Cardiac septum (tissue), 1 donor: ENCODE data around the gene LYZL2. TPM values are rescaled to one million over a fixed set of nuclear protein-coding genes. Genes with fewer than 3 reads are reported as not detected.
"Not testable (repeated sequence)": the region's sequence is repeated elsewhere in the genome, so short reads cannot be mapped to it uniquely, and the experiment has no call there.

Experiments used
- DNase-seq: peaks from one replicate; pipeline ENCODE4 v3.0.0-alpha.2; 2020; ENCODE audit warnings: low spot score
- intact Hi-C: fragments of 100-400 bp; cut with DNase I; formaldehyde crosslinking; loops from one replicate; pipeline ENCODE4 v1.14.0; 2022
- total RNA-seq: library from RNA; stranded (reverse); fragmentation: NEBNext Ultra II Directional; extraction: Animal tissue kit (Norgen Biotek cat#: 25700); gene quantifications from one replicate; pipeline ENCODE4 v1.2.1, GENCODE V29; 2021
- donor health status: DM: no; HTN: no; CAD: no.

The LYZL2 gene
- total RNA-seq, 1 donor from 2014 or later = not detected

DNA sequence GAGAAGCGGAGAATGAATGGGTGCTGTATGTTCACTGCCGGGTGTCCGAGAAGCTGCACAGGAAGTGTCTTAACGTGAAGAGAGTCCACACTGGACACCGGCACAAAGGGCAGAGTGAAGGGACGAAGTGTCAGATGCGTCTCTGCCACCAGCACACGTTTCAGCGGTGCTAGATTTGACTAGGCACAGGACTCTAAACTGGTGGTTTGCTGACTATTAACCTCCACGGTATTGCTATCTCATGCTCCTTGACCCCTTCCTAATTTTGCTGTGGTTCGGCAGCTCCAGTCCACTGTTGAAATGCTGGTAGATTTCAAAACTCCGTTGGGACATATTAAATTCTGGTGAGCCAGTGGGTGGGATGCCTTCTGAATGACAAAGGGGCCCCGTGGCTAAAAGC is 13.3 kb upstream of the LYZL2 start:
- DNase-seq = not testable (repeated sequence)

DNA sequence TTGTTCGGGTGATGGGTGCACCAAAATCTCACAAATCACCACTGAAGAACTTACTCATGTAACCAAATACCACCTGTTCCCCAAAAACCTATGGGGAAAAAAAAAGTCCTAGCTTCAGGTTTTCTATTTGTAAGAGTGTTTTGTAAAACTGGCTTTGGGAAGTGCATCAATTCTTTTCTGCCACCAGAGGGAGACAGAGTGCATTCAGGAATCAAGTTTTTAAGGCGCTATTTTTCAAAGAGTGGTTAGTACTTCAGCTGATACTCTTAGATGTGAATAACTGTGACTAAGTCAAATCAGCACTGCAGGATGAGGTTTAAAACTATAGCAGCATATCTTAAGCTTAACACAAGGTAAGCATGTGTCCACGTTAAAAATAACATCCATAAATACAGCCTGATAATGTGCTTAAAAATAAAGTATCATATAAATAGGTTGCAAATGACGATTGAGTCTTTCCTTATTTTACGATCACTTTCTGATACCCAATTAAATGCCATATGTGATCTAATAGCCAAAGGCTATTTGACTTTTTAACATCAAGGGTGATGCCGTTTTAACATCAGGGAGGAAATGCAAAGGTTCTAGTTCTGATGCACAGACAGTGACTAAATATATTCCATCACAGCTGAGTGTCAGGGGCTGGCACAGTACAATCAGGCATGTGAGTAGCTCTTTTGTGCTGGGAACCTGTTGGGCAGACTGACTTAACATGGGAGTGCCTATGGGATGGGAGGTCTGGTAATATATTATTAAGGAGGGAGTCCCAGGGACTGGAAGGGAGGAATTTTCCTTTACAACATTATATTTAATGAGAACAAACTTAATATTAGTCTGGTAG is 10.6 kb upstream of the LYZL2 start:
- no peak for DNase-seq

More for the DNA sequence above, 13.3 kb upstream of the LYZL2 start:
- intact Hi-C loops = not testable (repeated sequence)

DNA sequence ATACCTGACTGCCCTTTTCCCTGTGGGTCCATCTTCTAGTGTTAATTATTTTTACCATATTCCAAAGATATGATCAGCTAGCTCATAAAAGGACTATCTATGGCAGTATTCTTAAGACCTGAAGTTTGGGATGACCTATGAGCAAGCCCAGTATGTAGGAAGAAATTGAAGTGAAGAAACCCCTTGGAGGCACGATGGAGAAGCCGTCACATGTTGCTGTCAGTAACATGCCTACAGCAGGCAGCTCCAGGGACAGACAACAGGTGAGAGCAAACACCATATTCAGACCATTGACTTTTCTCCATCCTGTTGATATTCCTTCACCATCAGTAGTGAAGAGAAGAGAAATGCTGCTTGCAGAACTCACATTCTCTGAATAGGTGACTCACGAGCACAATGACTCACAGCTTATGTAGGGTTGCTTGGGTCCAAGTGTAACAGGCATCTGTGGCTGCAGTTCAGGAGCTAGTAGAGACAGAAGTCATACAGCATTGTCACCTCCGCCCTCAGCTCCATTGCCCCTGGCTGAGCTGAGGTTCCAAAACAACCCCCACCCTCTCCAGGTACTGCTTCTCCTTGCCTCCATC is 8.4 kb upstream of the LYZL2 start:
- intact Hi-C loops = no loop called here
- DNase-seq = no peak

More for the DNA sequence above, 10.6 kb upstream of the LYZL2 start:
- intact Hi-C loops = no loop called here

DNA sequence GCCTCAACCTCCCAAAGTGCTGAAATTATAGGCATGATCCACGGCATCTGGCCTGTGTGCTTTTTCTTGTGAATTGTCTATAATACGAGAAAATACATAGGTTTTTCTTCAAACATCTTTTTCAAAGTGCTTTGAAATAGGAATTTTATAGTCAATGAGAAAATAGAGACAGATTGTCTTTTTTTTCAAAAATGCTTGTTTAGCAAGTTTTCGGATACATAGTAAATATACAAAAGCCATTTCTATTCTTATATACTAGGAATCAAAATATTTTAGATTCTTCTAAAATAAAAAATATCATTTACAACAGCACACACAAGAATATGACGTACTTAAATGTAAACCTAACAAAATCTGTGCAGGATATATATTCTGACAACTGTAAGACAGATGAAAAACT is 1.6 kb upstream of the LYZL2 start:
- intact Hi-C loops = no loop called here
- DNase-seq = no peak

DNA sequence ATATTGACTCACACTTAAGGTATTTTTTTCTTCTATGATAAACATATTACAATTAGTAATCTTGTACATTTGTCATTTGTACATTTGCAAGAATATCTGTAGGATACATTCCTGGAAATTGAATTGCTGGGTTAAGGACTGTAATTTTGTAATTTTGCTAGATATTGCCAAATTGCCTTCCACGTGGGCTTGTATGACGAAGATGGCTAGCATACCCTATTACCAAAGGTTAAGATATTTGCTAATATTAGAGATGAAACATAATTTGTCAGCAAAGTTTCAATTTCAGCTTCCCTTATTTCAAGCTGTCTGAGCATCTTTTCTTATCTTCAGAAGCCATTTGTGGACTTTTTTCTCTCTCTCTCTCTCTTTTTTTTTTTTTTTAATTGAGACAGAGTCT is 1.0 kb upstream of the LYZL2 start:
- no peak for DNase-seq
- intact Hi-C loops = no loop called here

DNA sequence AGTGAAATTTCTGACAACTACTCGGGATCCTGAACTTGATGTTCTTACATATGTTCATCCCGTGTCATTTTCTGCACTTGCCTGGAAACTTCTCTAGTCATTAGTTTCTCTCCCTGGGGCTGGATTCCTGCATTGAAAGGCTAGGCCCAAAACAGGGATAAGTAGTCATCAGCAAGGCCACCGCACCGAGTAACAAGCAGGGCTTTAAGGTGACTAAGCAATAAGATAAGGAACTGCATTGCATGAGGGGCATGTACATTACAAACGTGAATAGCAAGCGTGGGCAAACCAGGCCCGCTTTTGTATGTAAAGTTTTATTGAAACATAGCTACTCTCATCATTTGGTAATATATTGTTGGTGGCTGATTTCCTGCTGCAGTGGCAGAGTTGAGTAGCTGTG is 977 bp downstream of the LYZL2 start:
- DNase-seq, intact Hi-C loops: not testable (repeated sequence)

DNA sequence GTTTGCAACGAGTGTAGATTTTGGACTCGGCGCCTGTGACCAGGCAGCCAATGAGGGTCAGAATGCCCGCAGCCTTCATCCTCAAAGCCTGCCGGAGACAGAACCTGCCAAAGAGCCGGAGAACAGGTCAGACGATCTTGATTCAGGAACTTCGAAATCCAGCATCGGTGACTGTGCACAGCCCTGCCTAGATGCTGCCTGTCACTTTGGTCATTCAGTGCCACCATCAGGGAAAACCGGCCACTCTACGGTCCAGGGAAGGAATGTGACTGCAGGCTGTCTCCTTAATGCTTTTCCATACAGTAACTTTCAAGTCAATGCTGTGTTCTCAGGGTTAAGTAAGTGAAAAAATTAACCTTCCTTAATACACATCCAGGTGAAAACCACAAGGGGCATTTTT is 2.7 kb downstream of the LYZL2 start:
- DNase-seq, intact Hi-C loops: not testable (repeated sequence)

DNA sequence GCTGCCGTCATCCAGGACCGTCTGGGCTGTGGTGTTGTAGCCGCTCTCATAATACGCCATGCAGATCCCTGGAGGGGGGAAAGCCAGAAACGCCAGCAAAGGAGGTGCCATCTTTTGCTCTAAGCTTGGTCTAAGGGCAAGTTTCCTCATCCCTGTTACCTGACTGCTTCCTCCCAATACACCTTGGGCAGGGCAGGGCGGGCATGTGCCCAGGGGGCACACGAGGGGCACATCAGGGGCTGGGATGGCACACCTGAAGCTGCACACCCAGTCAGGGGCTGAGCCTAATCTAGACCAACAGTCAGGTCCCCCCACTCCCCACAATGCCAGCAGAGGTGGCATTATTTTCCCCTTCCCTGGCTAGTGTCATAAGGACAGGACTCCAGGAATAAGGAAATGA is 3.4 kb downstream of the LYZL2 start:
- intact Hi-C loops, DNase-seq: not testable (repeated sequence)

DNA sequence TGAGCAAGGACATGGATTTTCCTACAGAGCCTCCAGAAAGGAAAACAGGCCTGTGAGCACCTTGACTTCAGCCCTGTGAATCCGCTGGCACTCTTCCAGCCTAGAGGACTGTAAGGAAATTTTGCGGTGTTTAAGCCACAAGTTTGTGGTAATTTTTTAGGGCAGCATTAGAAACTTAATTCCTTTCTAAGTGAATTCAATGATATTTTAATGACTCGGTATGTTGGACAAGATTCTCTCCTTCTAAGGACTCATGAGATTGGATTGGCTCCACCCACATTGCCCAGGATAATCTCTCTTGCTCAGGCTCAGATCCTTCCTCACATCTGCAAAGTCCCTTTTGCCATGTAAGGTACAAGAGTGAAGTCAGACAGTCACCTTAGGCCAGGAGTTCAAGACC is 4.5 kb downstream of the LYZL2 start:
- intact Hi-C loops = no loop called here
- DNase-seq = no peak

DNA sequence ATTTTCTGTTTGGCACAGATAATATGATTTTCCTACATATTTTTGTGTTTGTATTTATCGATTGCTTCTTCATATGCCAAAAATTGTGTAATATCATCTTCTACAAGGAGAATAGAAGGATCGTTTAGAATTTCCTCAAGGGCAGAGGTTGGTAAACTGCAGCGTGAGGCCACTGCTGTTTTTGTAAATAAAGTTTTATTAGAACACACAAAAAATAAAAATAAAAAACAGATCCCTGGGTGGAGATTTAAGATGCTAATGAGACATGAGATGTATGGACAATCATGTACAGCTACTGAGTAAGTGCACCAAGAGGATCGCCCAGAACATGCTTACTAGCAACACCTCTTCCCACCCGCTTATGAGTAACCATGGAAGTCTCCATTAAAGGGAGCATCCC is 9.6 kb downstream of the LYZL2 start:
- no peak for DNase-seq
- intact Hi-C loops = no loop called here

DNA sequence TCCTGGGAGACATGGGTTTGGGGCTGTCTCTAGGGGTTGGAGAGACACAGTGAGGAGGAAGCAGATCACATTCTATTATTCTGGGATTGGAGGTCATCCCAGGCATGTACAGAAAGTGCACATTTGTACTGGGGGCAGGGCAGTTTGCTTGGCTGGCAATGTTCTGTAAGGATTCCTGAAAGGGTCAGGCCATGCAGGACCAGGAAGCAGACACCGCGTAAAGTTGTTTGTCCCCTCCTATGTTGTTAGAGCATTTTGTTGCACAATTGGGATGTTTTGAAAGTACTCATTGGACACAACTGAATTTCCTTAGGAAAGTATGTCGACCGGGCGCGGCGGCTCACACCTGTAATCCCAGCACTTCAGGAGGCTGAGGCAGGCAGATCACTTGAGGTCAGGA is 12.5 kb downstream of the LYZL2 start:
- no peak for DNase-seq
- intact Hi-C loops = no loop called here

DNA sequence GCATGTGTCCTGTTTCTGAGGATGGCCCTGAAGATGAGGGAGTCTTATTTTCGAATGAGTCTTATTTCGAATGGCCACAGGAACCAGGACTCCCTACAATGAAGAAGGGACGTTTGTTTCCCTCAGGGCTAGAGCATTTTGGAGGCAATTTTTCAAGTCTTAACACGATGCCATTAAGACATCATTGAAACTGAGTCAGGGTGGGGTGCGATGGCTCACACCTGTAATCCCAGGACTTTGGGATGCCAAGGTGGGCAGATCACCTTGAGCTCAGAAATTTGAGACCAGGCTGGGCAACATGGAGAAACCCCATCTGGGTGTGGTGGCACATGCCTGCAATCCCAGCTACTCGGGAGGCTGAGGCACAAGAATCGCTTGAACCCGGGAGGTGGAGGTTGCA is 18.5 kb downstream of the LYZL2 start:
- intact Hi-C loops, DNase-seq: not testable (repeated sequence)

DNA sequence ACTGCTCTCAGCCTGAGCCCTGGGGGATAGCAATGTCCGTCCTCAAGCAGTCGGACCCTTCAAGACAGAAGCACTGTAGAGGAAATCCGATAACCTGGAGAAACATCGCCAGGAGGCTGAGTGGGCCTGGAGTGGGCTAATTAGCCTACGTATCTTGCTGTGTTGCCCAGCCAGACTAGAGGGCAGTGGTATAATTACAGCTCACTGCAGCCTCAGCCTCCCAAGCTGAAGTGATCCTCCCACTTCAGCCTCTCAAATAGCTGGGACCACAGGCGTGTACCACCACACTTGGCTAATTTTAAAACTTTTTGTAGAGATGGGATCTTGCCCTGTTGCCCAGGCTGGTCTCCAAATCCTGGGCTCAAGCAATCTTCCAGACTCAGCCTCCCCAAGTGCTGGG is 21.7 kb downstream of the LYZL2 start:
- DNase-seq = no peak
- intact Hi-C loops = no loop called here

DNA sequence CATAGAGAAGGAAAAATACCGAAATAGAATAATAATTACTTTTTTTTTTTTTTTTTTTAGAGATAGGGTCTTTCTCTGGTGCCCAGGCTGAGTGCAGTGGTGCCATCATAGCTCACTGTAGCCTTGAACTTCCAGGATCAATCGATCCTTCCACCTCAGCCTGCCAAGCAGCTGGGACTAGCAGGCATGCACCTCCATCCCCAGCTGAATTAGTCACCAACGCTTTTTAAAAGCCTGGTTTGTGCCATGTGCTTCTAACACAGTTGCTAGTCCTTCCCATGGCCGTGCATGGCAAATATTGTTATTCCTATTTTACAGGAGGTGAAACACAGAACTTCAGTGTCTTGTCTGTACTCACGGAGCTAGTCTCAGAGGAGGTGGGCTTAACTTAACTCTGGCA is 23.2 kb downstream of the LYZL2 start:
- no peak for DNase-seq
- intact Hi-C loops = no loop called here

DNA sequence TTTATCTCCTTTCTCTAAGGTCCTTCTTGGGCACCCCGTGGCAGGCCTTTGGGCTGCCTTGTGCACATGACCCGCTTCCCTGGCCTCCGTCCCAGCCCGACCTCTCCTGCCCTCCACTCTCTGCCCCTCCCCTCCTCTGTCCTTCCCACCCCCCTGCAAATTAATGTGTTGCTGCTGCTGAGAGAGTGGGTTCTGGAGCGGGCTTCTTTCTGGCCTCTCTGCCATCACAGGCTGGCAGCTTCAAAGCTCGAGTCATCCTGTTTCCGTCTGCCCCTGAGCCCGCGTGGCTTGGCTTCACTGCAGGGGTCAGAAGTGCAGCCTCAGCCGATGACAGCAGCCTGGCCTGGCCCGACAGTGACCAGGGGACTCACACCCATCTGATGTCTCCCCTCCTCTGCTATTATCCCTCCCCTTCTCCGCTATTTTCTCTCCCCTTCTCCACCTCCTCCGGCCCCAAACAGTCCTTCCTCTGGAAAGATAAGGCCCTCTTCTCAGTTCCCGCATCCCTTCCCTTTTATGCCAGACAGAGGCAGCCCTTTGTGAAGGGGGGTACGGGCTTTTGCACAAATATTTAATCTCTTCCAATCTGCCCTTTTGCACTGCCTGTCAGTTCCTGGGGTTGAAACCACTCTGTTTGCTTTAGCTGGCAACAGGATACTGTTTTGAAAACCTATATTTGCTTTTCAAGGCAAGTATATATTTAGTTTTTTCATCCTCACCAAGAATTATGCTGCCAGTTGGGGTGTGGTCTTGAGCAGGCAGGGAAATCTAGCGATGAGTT is 24.0 kb downstream of the LYZL2 start:
- intact Hi-C loops, DNase-seq: not testable (repeated sequence)

DNA sequence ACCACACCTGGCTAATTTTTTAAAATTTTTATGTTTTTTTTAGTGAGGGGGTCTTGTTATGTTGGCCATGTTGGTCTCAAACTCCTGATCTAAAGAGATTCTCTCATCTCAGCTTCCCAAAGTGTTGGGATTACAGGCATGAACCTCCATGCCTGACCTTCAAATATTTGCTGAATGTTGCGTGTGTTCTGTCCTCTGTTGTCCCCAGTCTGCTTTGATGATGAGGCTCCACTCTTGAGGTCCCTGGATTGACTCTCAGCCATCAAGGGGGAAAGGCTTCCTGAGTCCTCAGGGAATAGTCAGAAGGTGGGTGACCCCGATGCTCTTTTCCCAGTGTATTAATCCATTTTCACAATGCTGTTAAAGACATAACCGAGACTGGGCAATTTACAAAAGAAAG is 26.0 kb downstream of the LYZL2 start:
- DNase-seq = no peak
- intact Hi-C loops = no loop called here

DNA sequence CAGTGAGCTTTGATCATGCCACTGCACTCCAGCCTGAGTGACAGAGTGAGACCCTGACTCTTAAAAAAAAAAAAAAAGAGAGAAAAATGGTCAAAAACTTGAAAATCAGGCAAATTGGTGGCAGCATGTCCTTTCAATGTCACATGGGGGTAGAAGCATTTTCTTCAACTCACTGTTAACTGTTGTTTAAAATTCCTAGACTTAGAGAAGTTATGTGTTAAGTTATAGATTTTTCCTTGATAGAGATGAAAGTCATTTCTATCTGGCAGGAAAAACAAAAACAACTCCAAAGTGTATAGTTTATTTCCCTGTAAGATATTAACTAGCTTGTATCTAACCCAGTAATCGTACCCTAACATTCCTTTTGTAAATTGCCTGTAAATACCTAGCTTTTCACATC is 26.8 kb downstream of the LYZL2 start:
- DNase-seq = no peak
- intact Hi-C loops = no loop called here

DNA sequence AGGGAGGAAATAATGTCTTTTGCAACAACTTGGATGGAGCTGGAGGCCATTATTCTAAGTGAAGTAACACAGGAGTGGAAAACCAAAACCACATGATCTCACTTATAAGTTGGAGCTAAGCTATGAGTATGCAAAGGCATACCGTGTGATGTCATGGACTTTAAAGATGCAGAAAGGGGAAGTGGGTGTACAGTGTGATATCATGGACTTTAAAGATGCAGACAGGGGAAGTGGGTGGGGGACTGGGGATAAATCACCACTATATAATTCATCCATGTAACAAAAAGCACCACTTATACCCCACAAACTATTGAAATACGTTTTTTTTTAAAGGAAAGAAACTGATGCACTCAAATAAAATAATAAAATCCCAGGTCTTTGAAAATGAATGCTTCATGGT is 29.5 kb downstream of the LYZL2 start:
- DNase-seq = no peak
- intact Hi-C loops = no loop called here

DNA sequence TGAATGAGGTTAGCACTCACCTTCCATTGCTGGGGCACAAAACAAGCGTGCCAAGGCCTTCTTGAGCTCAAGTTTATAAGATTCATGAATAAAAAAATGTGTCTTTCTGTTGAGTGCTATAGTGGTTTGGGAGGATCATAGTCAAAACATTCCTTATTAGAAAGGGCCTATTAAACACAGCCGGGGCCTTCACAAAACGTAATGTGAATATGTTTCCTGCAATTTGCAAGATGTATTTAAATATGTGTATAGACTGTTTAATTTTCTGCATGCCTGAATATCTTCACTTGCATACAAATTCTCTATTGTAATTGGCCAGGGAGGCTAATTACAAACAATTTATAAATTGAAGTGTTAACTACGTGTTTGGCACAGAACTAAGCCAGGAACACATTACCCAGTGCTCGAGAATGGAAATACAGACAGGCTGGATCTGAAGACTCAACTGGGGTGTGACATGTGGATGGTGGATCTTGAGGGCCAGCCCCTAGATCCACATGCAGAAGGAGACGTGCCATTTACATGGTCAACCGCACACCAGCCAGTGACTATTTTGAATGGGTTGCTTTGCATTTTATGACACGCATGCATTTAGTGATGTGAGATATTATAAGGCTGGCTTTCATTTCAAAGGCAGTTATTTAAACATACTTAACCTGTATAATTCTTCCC is 31.3 kb downstream of the LYZL2 start:
- DNase-seq = no peak
- intact Hi-C loops = no loop called here

DNA sequence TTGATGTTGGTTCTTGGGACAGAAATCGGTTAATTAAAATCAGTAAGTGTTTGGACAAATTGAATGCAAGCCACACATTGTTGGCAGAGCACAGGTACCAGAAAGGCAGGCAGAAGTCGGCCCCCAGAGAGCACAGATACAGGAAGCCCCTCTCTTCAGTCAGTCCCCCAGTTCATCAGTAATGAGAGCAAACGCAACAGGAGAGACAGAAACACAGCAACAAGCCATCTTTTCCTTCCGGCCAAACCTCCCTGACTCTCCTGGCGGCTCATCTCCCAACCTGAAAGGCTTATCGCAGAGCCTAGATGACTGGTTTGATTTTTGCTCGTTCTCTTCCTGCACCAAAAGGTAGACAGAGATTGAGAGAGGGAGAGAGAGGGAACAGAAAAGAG is 32.1 kb downstream of the LYZL2 start:
- DNase-seq, intact Hi-C loops: not testable (repeated sequence)
